Tibial artery (tissue), 4 donors: ENCODE data around the gene CDH22.

Experiments used
- DNase-seq, 2 donors: peaks; one replicate each; pipeline ENCODE4 v3.0.0-alpha.2; 2019
- H3K27ac ChIP-seq, 2 donors: fragments of 200-600 bp; sonication (generic) in 1 of 2; 1 replicate in 1 of 2; 2 replicates in 1 of 2; pipeline ENCODE4 v1.5.1; 2018 to 2019; ENCODE audit warnings: mild to moderate bottlenecking in 1 of 2
- H3K27me3 ChIP-seq, 2 donors: fragments of 200-600 bp; sonication (generic) in 1 of 2; one replicate each; pipeline versions ENCODE4 v1.5.1 to v1.6.0; 2016 to 2019
- H3K36me3 ChIP-seq, 3 donors: fragments of 200-600 bp; sonication (generic) in 2 of 3; one replicate each; pipeline ENCODE4 v1.5.1; 2016 to 2019; ENCODE audit warnings: mild to moderate bottlenecking in 2 of 3
- H3K4me1 ChIP-seq, 4 donors: fragments of 200-600 bp; sonication (generic) in 2 of 4; 1 replicate in 3 of 4; 2 replicates in 1 of 4; pipeline ENCODE4 v1.5.1; 2016 to 2019
- H3K4me3 ChIP-seq, 2 donors: fragments of 200-600 bp; sonication (generic) in 1 of 2; 1 replicate in 1 of 2; 2 replicates in 1 of 2; pipeline ENCODE4 v1.5.1; 2018 to 2019; ENCODE audit warnings: mild to moderate bottlenecking in 2 of 2
- H3K9me3 ChIP-seq, 3 donors: fragments of 200-600 bp; sonication (generic) in 1 of 3; one replicate each; pipeline ENCODE4 v1.5.1; 2016 to 2019
- CTCF ChIP-seq, 2 experiments: fragments of 200-600 bp in 1 of 2; fragments of 450-650 bp in 1 of 2; IDR thresholded peaks; one replicate each; pipeline ENCODE4 v1.5.1; 2017 to 2019; ENCODE audit warnings: antibody characterized with exemption in 2 of 2, mild to moderate bottlenecking in 1 of 2, moderate library complexity in 1 of 2
- intact Hi-C: fragments of 100-400 bp; cut with DNase I; formaldehyde crosslinking; loops from one replicate; pipeline ENCODE4 v1.15.0; 2023; ENCODE audit warnings: low total_unique reads

Gene CDH22

GRCh38 chr20:46308258-46309157 lies at the start of gene CDH22:
TSS of gene CDH22 (minus strand) at chr20:46308498. CDS start at chr20:46251294, 57,204 bp downstream.
- H3K27ac ChIP-seq = no peak within 1 kb of the TSS
- peaks cover 0 to 99% of the 10 kb centered on the region in 2 donors for H3K27me3 ChIP-seq
- H3K4me1 ChIP-seq = peaks cover 0 to 32% (median 23%) of the 10 kb centered on the region in 4 donors
- H3K9me3 ChIP-seq = no peaks in the 10 kb centered on the region
- H3K36me3 ChIP-seq = no peaks in the 10 kb centered on the region
- intact Hi-C loops = no loop called here
- H3K4me3 ChIP-seq = peak within 1 kb of the TSS; percentile 34 to 50
- TF ChIP-seq CTCF (IDR thresholded peaks at IDR 0.05) = no peak
- DNase-seq = no peak

GRCh38 chr20:46357030-46357514 lies 48.8 kb upstream of the CDH22 start:
- Histone ChIP-seq H3K4me3 (peak overlapping the region in 1 of 2 donors; percentile 19), H3K36me3 (peaks cover 0 to 44% (median under 1%) of the 10 kb centered on the region in 3 donors), H3K27me3 (no peaks in the 10 kb centered on the region), H3K27ac (peak overlapping the region; percentile 50 to 58), H3K4me1 (peaks cover 0 to 45% (median 33%) of the 10 kb centered on the region in 4 donors), H3K9me3 (no peaks in the 10 kb centered on the region)
- peak in 1 of 2 donors; percentile 74 for DNase-seq
- no peak for TF ChIP-seq CTCF (IDR thresholded peaks at IDR 0.05)
- intact Hi-C loops = loop anchor here (10.0 kb wide), 1 partner anchor 262 kb away; no protein-coding TSS in a partner anchor

- intact Hi-C loops = loop anchor here (10.0 kb wide), 1 partner anchor 262 kb away; no protein-coding TSS in a partner anchor
- H3K9me3 ChIP-seq = no peaks in the 10 kb centered on the region
- TF ChIP-seq CTCF (IDR thresholded peaks at IDR 0.05) = no peak
- no peak for DNase-seq
- peak overlapping the region; percentile 50 to 58 for H3K27ac ChIP-seq
- H3K27me3 ChIP-seq = no peaks in the 10 kb centered on the region
- peaks cover 5 to 42% (median 7%) of the 10 kb centered on the region in 3 donors for H3K36me3 ChIP-seq
- H3K4me1 ChIP-seq = peaks cover 0 to 38% (median 27%) of the 10 kb centered on the region in 4 donors
- H3K4me3 ChIP-seq = peak overlapping the region in 1 of 2 donors; percentile 19
Measured at GRCh38 chr20:46356195-46357029, 48.1 kb upstream of the CDH22 start.

GRCh38 chr20:46355778-46356177 lies 47.5 kb upstream of the CDH22 start:
- no peaks in the 10 kb centered on the region for H3K27me3 ChIP-seq
- peaks cover 0 to 34% (median 25%) of the 10 kb centered on the region in 4 donors for H3K4me1 ChIP-seq
- TF ChIP-seq CTCF (IDR thresholded peaks at IDR 0.05) = no peak
- H3K36me3 ChIP-seq = peaks cover 11 to 47% (median 13%) of the 10 kb centered on the region in 3 donors
- H3K27ac ChIP-seq = peak overlapping the region in 1 of 2 donors; percentile 58
- H3K4me3 ChIP-seq = no peak overlapping the region
- no peak for DNase-seq
- intact Hi-C loops = loop anchor here (10.0 kb wide), 1 partner anchor 261 kb away; no protein-coding TSS in a partner anchor
- no peaks in the 10 kb centered on the region for H3K9me3 ChIP-seq
